IMR-90 (cell line): ENCODE measurements around the gene MID2.

Experiments used
- BHLHE40 ChIP-seq: fragments of 150-350 bp; IDR thresholded peaks from 2 replicates; pipeline ENCODE4 v1.6.1; 2016; ENCODE audit warnings: mild to moderate bottlenecking, low read depth, low read length
- CEBPB ChIP-seq: IDR thresholded peaks from 2 replicates; pipeline ENCODE4 v1.6.1; 2012; ENCODE audit warnings: low read depth, low read length, improper control_type of control experiment
- CTCF ChIP-seq: conservative IDR thresholded peaks from 2 replicates; pipeline ENCODE4 v1.5.1; 2012; ENCODE audit warnings: mild to moderate bottlenecking, low read depth, low read length, improper control_type of control experiment
- FOS ChIP-seq: fragments of 150-350 bp; IDR thresholded peaks from 2 replicates; pipeline ENCODE4 v1.6.1; 2016; ENCODE audit warnings: low read depth, low read length
- MAFK ChIP-seq: IDR thresholded peaks from 2 replicates; pipeline ENCODE4 v1.6.1; 2012; ENCODE audit warnings: low read depth, low read length, improper control_type of control experiment
- MAZ ChIP-seq: IDR thresholded peaks from 2 replicates; pipeline ENCODE4 v1.6.1; 2012; ENCODE audit warnings: low read depth, mild to moderate bottlenecking, low read length, improper control_type of control experiment, moderate library complexity, borderline replicate concordance
- MXI1 ChIP-seq: IDR thresholded peaks from 2 replicates; pipeline ENCODE4 v1.6.1; 2012; ENCODE audit warnings: low read depth, mild to moderate bottlenecking, low read length, moderate library complexity, borderline replicate concordance
- POLR2A ChIP-seq: IDR thresholded peaks from 2 replicates; pipeline ENCODE4 v1.6.1; 2012; ENCODE audit warnings: mild to moderate bottlenecking, low read depth, low read length
- RAD21 ChIP-seq: IDR thresholded peaks from 2 replicates; pipeline ENCODE4 v1.6.1; 2012; ENCODE audit warnings: low read length, improper control_type of control experiment
- RCOR1 ChIP-seq: IDR thresholded peaks from 2 replicates; pipeline ENCODE4 v1.6.1; 2012; ENCODE audit warnings: mild to moderate bottlenecking, low read length, improper control_type of control experiment; ENCODE audit not compliant: insufficient replicate concordance
- RFX5 ChIP-seq: IDR thresholded peaks from 2 replicates; pipeline ENCODE4 v1.8.0; 2012; ENCODE audit warnings: low read depth, mild to moderate bottlenecking, low read length, moderate library complexity
- SMC3 ChIP-seq: fragments of 150-350 bp; IDR thresholded peaks from 2 replicates; pipeline ENCODE4 v1.6.1; 2016; ENCODE audit warnings: low read depth, mild to moderate bottlenecking, antibody characterized with exemption, low read length, moderate library complexity

GRCh38 chrX:107804427-107804826 lies 21.2 kb upstream of the MID2 start:
- TF ChIP-seq CTCF (no peak), MAFK (no peak), POLR2A (no peak), MAZ (no peak), RAD21 (no peak), BHLHE40 (no peak), CEBPB (no peak), RCOR1 (no peak), MXI1 (no peak), FOS (no peak), SMC3 (no peak), RFX5 (no peak)
